CD8-positive, alpha-beta memory T cell (primary cell): ENCODE data around the gene CHCT1. TPM values are rescaled to one million over a fixed set of nuclear protein-coding genes. Genes with fewer than 3 reads are reported as not detected.
A peak's percentile ranks its signal among the peaks of the same experiment; 100 is the strongest.

Experiments used
- CTCF ChIA-PET: fragments of 350-600 bp; sonication (Branson Sonifier 250); formaldehyde crosslinking; loops from one replicate; lab custom pipeline; 2021; ENCODE audit warnings: antibody characterized with exemption; lab: Charles Lee
- POLR2A ChIA-PET: fragments of 350-600 bp; sonication (Branson Sonifier 250); formaldehyde crosslinking; loops from one replicate; lab custom pipeline; 2021; ENCODE audit warnings: antibody characterized with exemption; lab: Charles Lee
- DNase-seq, 5 donors: peaks; one replicate each; pipeline versions ENCODE4 v3.0.0 to v3.0.0-alpha.2; 2020 to 2022; ENCODE audit warnings: mixed read lengths in 1 of 5
- H3K27ac ChIP-seq: one replicate; pipeline ENCODE4 v1.7.0; 2013; ENCODE audit warnings: low read depth, mild to moderate bottlenecking, low read length, moderate library complexity
- H3K27me3 ChIP-seq: 2 replicates; pipeline ENCODE4 v1.7.0; 2013; ENCODE audit warnings: low read length, mild to moderate bottlenecking; ENCODE audit not compliant: insufficient read depth, poor library complexity, severe bottlenecking
- H3K36me3 ChIP-seq: 2 replicates; pipeline ENCODE4 v1.7.0; 2013; ENCODE audit warnings: mild to moderate bottlenecking, low read length, moderate library complexity; ENCODE audit not compliant: insufficient read depth
- H3K4me1 ChIP-seq: 2 replicates; pipeline ENCODE4 v1.7.0; 2013; ENCODE audit warnings: mild to moderate bottlenecking, low read length, moderate library complexity; ENCODE audit not compliant: insufficient read depth
- H3K4me3 ChIP-seq: 2 replicates; pipeline ENCODE4 v1.7.0; 2013; ENCODE audit warnings: mild to moderate bottlenecking, low read length
- H3K9me3 ChIP-seq: 2 replicates; pipeline ENCODE4 v1.7.0; 2013; ENCODE audit warnings: mild to moderate bottlenecking, low read length
- H3K27ac Mint-ChIP-seq, 8 donors: one replicate each; pipeline ENCODE4 v1.8.0; 2020 to 2021; ENCODE audit warnings: mixed read lengths in 8 of 8, mild to moderate bottlenecking in 6 of 8, inconsistent platforms in 3 of 8, moderate library complexity in 3 of 8
- H3K27me3 Mint-ChIP-seq, 2 donors: one replicate each; pipeline ENCODE4 v1.8.0; 2020 to 2021; ENCODE audit warnings: mixed read lengths in 2 of 2, mild to moderate bottlenecking in 1 of 2, moderate library complexity in 1 of 2
- H3K36me3 Mint-ChIP-seq, 3 donors: one replicate each; pipeline ENCODE4 v1.8.0; 2020 to 2021; ENCODE audit warnings: mixed read lengths in 3 of 3, inconsistent platforms in 1 of 3, mild to moderate bottlenecking in 1 of 3
- H3K4me1 Mint-ChIP-seq, 3 donors: one replicate each; pipeline ENCODE4 v1.8.0; 2020 to 2021; ENCODE audit warnings: mixed read lengths in 3 of 3, inconsistent platforms in 1 of 3, mild to moderate bottlenecking in 1 of 3
- H3K4me3 Mint-ChIP-seq, 7 donors: one replicate each; pipeline ENCODE4 v1.8.0; 2020 to 2021; ENCODE audit warnings: mixed read lengths in 7 of 7, mild to moderate bottlenecking in 6 of 7, moderate library complexity in 4 of 7, inconsistent platforms in 2 of 7
- H3K9me3 Mint-ChIP-seq, 5 donors: one replicate each; pipeline ENCODE4 v1.8.0; 2020 to 2022; ENCODE audit warnings: mixed read lengths in 5 of 5, mild to moderate bottlenecking in 3 of 5, moderate library complexity in 2 of 5, inconsistent platforms in 1 of 5
- polyA plus RNA-seq: library from polyadenylated mRNA; unstranded; fragments of 300-500 nt; fragmentation: Illumina TruSeq; gene quantifications from one replicate; pipeline ENCODE4 v1.2.3, GENCODE V29; 2021
- total RNA-seq, 2 experiments: library from RNA; stranded (reverse); gene quantifications; one replicate each; pipeline ENCODE4 v1.2.3, GENCODE V29; 2021

CHCT1 gene
- total and polyA plus RNA-seq, 3 experiments from 2014 or later: 0.24 TPM; not detected in 2

GRCh38 chr17:60392845-60393702, 29.2 kb upstream of the CHCT1 start:
- Histone ChIP-seq H3K9me3 (no peaks in the 10 kb centered on the region), H3K27me3 (no peaks in the 10 kb centered on the region), H3K4me3 (peak overlapping the region; percentile 77), H3K36me3 (no peaks in the 10 kb centered on the region), H3K4me1 (peaks cover 18% of the 10 kb centered on the region), H3K27ac (peak overlapping the region; percentile 84)
- peaks cover 0 to 9% (median 1%) of the 10 kb centered on the region in 3 donors for H3K36me3 Mint-ChIP-seq
- ChIA-PET CTCF (interaction anchor here (1.3 to 1.4 kb wide), 2 partner anchors 8 to 12 kb away, joined by 5 to 6 read pairs; no protein-coding TSS in a partner anchor), POLR2A (interaction anchor here (0.7 to 1.2 kb wide), 2 partner anchors 284 to 967 kb away, joined by 3 to 6 read pairs; partner anchors contain the start of gene BCAS3)
- peak in 3 of 5 donors; percentile 5 to 17 (median 9) for DNase-seq
- no peaks in the 10 kb centered on the region for H3K9me3 Mint-ChIP-seq
- peaks cover 26 to 38% (median 33%) of the 10 kb centered on the region in 3 donors for H3K4me1 Mint-ChIP-seq
- H3K27me3 Mint-ChIP-seq: no peaks in the 10 kb centered on the region
- H3K27ac Mint-ChIP-seq: peak overlapping the region; percentile 86 to 99 (median 98)
- H3K4me3 Mint-ChIP-seq: peak overlapping the region; percentile 92 to 100 (median 96)

- Mint-ChIP-seq H3K36me3 (peaks cover 0 to 9% (median 0%) of the 10 kb centered on the region in 3 donors), H3K4me1 (peaks cover 28 to 32% (median 29%) of the 10 kb centered on the region in 3 donors), H3K9me3 (no peaks in the 10 kb centered on the region), H3K27ac (peak overlapping the region in 6 of 8 donors; percentile 43 to 91 (median 67)), H3K27me3 (no peaks in the 10 kb centered on the region), H3K4me3 (peak overlapping the region in 4 of 7 donors; percentile 8 to 45 (median 31))
- H3K4me1 ChIP-seq: peaks cover 24% of the 10 kb centered on the region
- no peaks in the 10 kb centered on the region for H3K27me3 ChIP-seq
- DNase-seq: no peak
- ChIA-PET CTCF (no interaction called here), POLR2A (no interaction called here)
- no peaks in the 10 kb centered on the region for H3K9me3 ChIP-seq
- no peak overlapping the region for H3K27ac ChIP-seq
- H3K36me3 ChIP-seq: no peaks in the 10 kb centered on the region
- no peak overlapping the region for H3K4me3 ChIP-seq
Observed at GRCh38 chr17:60393840-60394723, 28.2 kb upstream of the CHCT1 start.

GRCh38 chr17:60395508-60396065, 26.7 kb upstream of the CHCT1 start:
- Mint-ChIP-seq H3K9me3 (no peaks in the 10 kb centered on the region), H3K4me1 (peaks cover 19 to 22% (median 21%) of the 10 kb centered on the region in 3 donors), H3K36me3 (peaks cover 0 to 9% (median 0%) of the 10 kb centered on the region in 3 donors), H3K27me3 (peaks cover 0 to 3% of the 10 kb centered on the region in 2 donors), H3K27ac (peak overlapping the region in 3 of 8 donors; percentile 13 to 86 (median 27)), H3K4me3 (peak overlapping the region in 1 of 7 donors; percentile 21)
- Histone ChIP-seq H3K4me1 (peaks cover 18% of the 10 kb centered on the region), H3K36me3 (no peaks in the 10 kb centered on the region), H3K4me3 (no peak overlapping the region), H3K27me3 (no peaks in the 10 kb centered on the region), H3K9me3 (no peaks in the 10 kb centered on the region), H3K27ac (no peak overlapping the region)
- no peak for DNase-seq
- ChIA-PET CTCF (no interaction called here), POLR2A (no interaction called here)

- DNase-seq: no peak
- CTCF ChIA-PET: interaction anchor here (1.3 kb wide), 1 partner anchor 30 kb away, joined by 3 read pairs; no protein-coding TSS in a partner anchor
Observed at GRCh38 chr17:60396412-60396811, 25.9 kb upstream of the CHCT1 start.

GRCh38 chr17:60398227-60398959, 23.9 kb upstream of the CHCT1 start:
- CTCF ChIA-PET: interaction anchor here (1.1 kb wide), 1 partner anchor 23 kb away, joined by 5 read pairs; no protein-coding TSS in a partner anchor
- Histone ChIP-seq H3K27me3 (no peaks in the 10 kb centered on the region), H3K4me1 (peaks cover 10% of the 10 kb centered on the region), H3K4me3 (no peak overlapping the region), H3K36me3 (no peaks in the 10 kb centered on the region), H3K9me3 (no peaks in the 10 kb centered on the region), H3K27ac (no peak overlapping the region)
- Mint-ChIP-seq H3K27me3 (peaks cover 0 to 3% of the 10 kb centered on the region in 2 donors), H3K36me3 (no peaks in the 10 kb centered on the region), H3K27ac (peak overlapping the region in 4 of 8 donors; percentile 5 to 73 (median 47)), H3K4me1 (peaks cover 5 to 6% (median 6%) of the 10 kb centered on the region in 3 donors), H3K4me3 (no peak overlapping the region), H3K9me3 (no peaks in the 10 kb centered on the region)
- POLR2A ChIA-PET: no interaction called here
- DNase-seq: peak in 1 of 5 donors; percentile 13

More at GRCh38 chr17:60396412-60396811, 25.9 kb upstream of the CHCT1 start:
- Histone ChIP-seq H3K36me3 (no peaks in the 10 kb centered on the region), H3K27me3 (no peaks in the 10 kb centered on the region), H3K4me1 (peaks cover 10% of the 10 kb centered on the region), H3K27ac (no peak overlapping the region), H3K9me3 (no peaks in the 10 kb centered on the region), H3K4me3 (no peak overlapping the region)
- Mint-ChIP-seq H3K36me3 (peaks cover 0 to 4% (median 0%) of the 10 kb centered on the region in 3 donors), H3K27me3 (peaks cover 0 to 3% of the 10 kb centered on the region in 2 donors), H3K9me3 (no peaks in the 10 kb centered on the region), H3K4me3 (no peak overlapping the region), H3K27ac (peak overlapping the region in 2 of 8 donors; percentile 14 to 36), H3K4me1 (peaks cover 13 to 14% (median 13%) of the 10 kb centered on the region in 3 donors)
- POLR2A ChIA-PET: no interaction called here

- H3K27me3 Mint-ChIP-seq: peaks cover 2 to 7% of the 10 kb centered on the region in 2 donors
- H3K9me3 ChIP-seq: no peaks in the 10 kb centered on the region
- no peak overlapping the region for H3K27ac Mint-ChIP-seq
- no peaks in the 10 kb centered on the region for H3K36me3 ChIP-seq
- no peaks in the 10 kb centered on the region for H3K27me3 ChIP-seq
- no peak overlapping the region for H3K4me3 ChIP-seq
- peaks cover 5 to 6% (median 6%) of the 10 kb centered on the region in 3 donors for H3K4me1 Mint-ChIP-seq
- DNase-seq: no peak
- H3K36me3 Mint-ChIP-seq: no peaks in the 10 kb centered on the region
- no peak overlapping the region for H3K27ac ChIP-seq
- no peak overlapping the region for H3K4me3 Mint-ChIP-seq
- CTCF ChIA-PET: no interaction called here
- no peaks in the 10 kb centered on the region for H3K9me3 Mint-ChIP-seq
- peaks cover 10% of the 10 kb centered on the region for H3K4me1 ChIP-seq
- POLR2A ChIA-PET: no interaction called here
Observed at GRCh38 chr17:60401819-60402218, 20.5 kb upstream of the CHCT1 start.

GRCh38 chr17:60403523-60403810, 18.8 kb upstream of the CHCT1 start:
- H3K9me3 Mint-ChIP-seq: no peaks in the 10 kb centered on the region
- H3K4me1 ChIP-seq: peaks cover 2% of the 10 kb centered on the region
- H3K36me3 ChIP-seq: no peaks in the 10 kb centered on the region
- H3K36me3 Mint-ChIP-seq: no peaks in the 10 kb centered on the region
- peaks cover under 1% of the 10 kb centered on the region in 3 donors for H3K4me1 Mint-ChIP-seq
- CTCF ChIA-PET: no interaction called here
- POLR2A ChIA-PET: no interaction called here
- DNase-seq: no peak
- no peak overlapping the region for H3K4me3 ChIP-seq
- no peaks in the 10 kb centered on the region for H3K27me3 ChIP-seq
- no peak overlapping the region for H3K4me3 Mint-ChIP-seq
- H3K9me3 ChIP-seq: no peaks in the 10 kb centered on the region
- no peak overlapping the region for H3K27ac Mint-ChIP-seq
- no peak overlapping the region for H3K27ac ChIP-seq
- H3K27me3 Mint-ChIP-seq: peaks cover 7 to 10% of the 10 kb centered on the region in 2 donors
